ENCODE measurements around the gene TMEM158.

GRCh38 chr3:45179163-45179562, 46.9 kb downstream of the TMEM158 start:
- TF ChIP-seq CTCF (IDR thresholded peaks at IDR 0.05; ENCODE audit: borderline replicate concordance, extremely low read depth, low read length, poor library complexity, severe bottlenecking): no peak
- no peak for TF ChIP-seq EZH2 (IDR thresholded peaks at IDR 0.05; ENCODE audit: borderline replicate concordance, low read depth, low read length, severe bottlenecking)

All from DND-41 (cell line).